DOHH2 (cell line): ENCODE measurements around the gene SLK.

Experiments
- H3F3A ChIP-seq: fragments of 200-600 bp; sonication (generic), shearing (Covaris generic); 2 replicates; pipeline ENCODE4 v1.6.0; 2016; ENCODE audit warnings: antibody characterized with exemption, mild to moderate bottlenecking; ENCODE audit not compliant: control insufficient read depth, insufficient read depth
- H3K27ac ChIP-seq: fragments of 200-600 bp; sonication (generic); 2 replicates; pipeline ENCODE4 v1.5.1; 2014; ENCODE audit warnings: low read depth, mild to moderate bottlenecking, low read length, moderate library complexity
- H3K27me3 ChIP-seq: fragments of 200-600 bp; sonication (generic); 2 replicates; pipeline ENCODE4 v1.6.1; 2014; ENCODE audit warnings: mild to moderate bottlenecking, low read length, mixed read lengths; ENCODE audit not compliant: control insufficient read depth
- H3K36me3 ChIP-seq: fragments of 200-600 bp; sonication (generic); 2 replicates; pipeline ENCODE4 v1.6.1; 2014; ENCODE audit warnings: mild to moderate bottlenecking, low read length, moderate library complexity, mixed read lengths; ENCODE audit not compliant: control insufficient read depth
- H3K4me1 ChIP-seq: fragments of 200-600 bp; sonication (generic); 2 replicates; pipeline ENCODE4 v1.6.1; 2014; ENCODE audit warnings: mild to moderate bottlenecking, low read length, mixed read lengths; ENCODE audit not compliant: control insufficient read depth
- H3K4me2 ChIP-seq: fragments of 200-600 bp; sonication (generic); 2 replicates; pipeline ENCODE4 v1.6.0; 2014; ENCODE audit warnings: mild to moderate bottlenecking, low read length, moderate library complexity
- H3K4me3 ChIP-seq: fragments of 200-600 bp; sonication (generic); 2 replicates; pipeline ENCODE4 v1.5.1; 2014; ENCODE audit warnings: mild to moderate bottlenecking, low read length, mixed read lengths
- H3K79me2 ChIP-seq: fragments of 200-600 bp; sonication (generic); 2 replicates; pipeline ENCODE4 v1.6.1; 2014; ENCODE audit warnings: mild to moderate bottlenecking, low read length, mixed read lengths; ENCODE audit not compliant: control insufficient read depth
- H3K9me2 ChIP-seq: fragments of 200-600 bp; sonication (generic); replicated peaks from 2 replicates; pipeline ENCODE4 v1.6.1; 2014; ENCODE audit warnings: mild to moderate bottlenecking, low read length, mixed read lengths; ENCODE audit not compliant: control insufficient read depth
- H3K9me3 ChIP-seq: fragments of 200-600 bp; sonication (generic); 2 replicates; pipeline ENCODE4 v1.6.1; 2014; ENCODE audit warnings: antibody characterized with exemption, low read length, mixed read lengths; ENCODE audit not compliant: control insufficient read depth, insufficient read depth
- H4K20me1 ChIP-seq: fragments of 200-600 bp; sonication (generic); 2 replicates; pipeline ENCODE4 v1.6.0; 2014; ENCODE audit warnings: low read depth, mild to moderate bottlenecking, antibody characterized with exemption, low read length, moderate library complexity; ENCODE audit not compliant: control insufficient read depth, insufficient read depth
- EZH2phosphoT487 ChIP-seq: fragments of 200-600 bp; sonication (generic); IDR thresholded peaks from 2 replicates; pipeline ENCODE4 v1.6.1; 2017; ENCODE audit warnings: borderline replicate concordance, mild to moderate bottlenecking, antibody characterized with exemption, low read length, moderate library complexity, mixed read lengths
- TF ChIP-seq, protein P1 (sequence below): fragments of 200-600 bp; sonication (generic); IDR thresholded peaks from one replicate; pipeline ENCODE4 v1.5.1; 2014; ENCODE audit warnings: antibody characterized with exemption, mild to moderate bottlenecking, low read depth, low read length; ENCODE audit not compliant: poor library complexity, severe bottlenecking

SLK gene

DNA sequence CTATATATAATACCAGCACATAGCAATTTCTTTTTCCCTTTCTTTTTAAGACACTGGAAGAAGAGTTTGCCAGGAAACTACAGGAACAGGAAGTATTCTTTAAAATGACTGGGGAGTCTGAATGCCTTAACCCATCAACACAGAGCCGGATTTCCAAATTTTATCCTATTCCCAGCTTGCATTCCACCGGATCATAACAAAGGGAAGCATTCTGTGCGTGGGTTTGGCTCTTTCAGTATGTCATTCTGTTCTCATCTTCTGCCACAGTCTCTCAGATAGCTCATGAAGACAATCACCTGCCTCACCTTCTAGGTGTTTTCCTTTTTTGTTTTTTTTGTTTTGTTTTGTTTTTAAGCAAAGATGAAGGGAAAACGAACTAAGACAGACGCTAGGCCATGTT lies 58.6 kb downstream of the SLK start:
- Histone ChIP-seq H3K9me2 (no peaks in the 10 kb centered on the region), H3K27ac (no peak overlapping the region), H3K79me2 (no peaks in the 10 kb centered on the region), H3K36me3 (peaks cover 54% of the 10 kb centered on the region), H3K4me3 (no peak overlapping the region), H3F3A (no peaks in the 10 kb centered on the region), H3K4me2 (no peak overlapping the region), H3K4me1 (no peaks in the 10 kb centered on the region), H3K9me3 (no peaks in the 10 kb centered on the region), H3K27me3 (no peaks in the 10 kb centered on the region), H4K20me1 (no peaks in the 10 kb centered on the region)
- no peak for TF ChIP-seq EZH2phosphoT487
- TF ChIP-seq, protein P1, sequence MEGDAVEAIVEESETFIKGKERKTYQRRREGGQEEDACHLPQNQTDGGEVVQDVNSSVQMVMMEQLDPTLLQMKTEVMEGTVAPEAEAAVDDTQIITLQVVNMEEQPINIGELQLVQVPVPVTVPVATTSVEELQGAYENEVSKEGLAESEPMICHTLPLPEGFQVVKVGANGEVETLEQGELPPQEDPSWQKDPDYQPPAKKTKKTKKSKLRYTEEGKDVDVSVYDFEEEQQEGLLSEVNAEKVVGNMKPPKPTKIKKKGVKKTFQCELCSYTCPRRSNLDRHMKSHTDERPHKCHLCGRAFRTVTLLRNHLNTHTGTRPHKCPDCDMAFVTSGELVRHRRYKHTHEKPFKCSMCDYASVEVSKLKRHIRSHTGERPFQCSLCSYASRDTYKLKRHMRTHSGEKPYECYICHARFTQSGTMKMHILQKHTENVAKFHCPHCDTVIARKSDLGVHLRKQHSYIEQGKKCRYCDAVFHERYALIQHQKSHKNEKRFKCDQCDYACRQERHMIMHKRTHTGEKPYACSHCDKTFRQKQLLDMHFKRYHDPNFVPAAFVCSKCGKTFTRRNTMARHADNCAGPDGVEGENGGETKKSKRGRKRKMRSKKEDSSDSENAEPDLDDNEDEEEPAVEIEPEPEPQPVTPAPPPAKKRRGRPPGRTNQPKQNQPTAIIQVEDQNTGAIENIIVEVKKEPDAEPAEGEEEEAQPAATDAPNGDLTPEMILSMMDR, result no peak

DNA sequence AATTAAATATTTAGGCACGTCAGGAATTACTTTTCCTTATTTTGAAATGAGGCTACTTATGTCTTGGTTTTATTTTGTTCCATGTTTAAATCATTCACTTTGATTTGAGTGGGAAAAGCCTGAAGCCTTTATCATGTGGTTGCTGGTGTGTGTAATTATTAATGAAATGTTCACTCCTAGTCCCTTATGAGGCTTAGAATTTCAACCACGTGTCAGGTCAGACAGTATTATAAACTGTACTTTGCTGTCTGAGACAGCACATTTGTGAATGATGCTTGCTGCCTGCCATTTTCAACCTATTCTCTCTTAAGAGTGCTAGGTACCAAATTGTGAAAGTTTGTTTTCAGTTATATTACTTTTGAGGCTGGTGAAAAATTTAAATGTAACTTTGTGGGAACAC lies 59.8 kb downstream of the SLK start:
- no peaks in the 10 kb centered on the region for H3K27me3 ChIP-seq
- H3K4me1 ChIP-seq, result no peaks in the 10 kb centered on the region
- no peaks in the 10 kb centered on the region for H4K20me1 ChIP-seq
- no peak overlapping the region for H3K27ac ChIP-seq
- H3K9me3 ChIP-seq, result no peaks in the 10 kb centered on the region
- no peaks in the 10 kb centered on the region for H3F3A ChIP-seq
- no peaks in the 10 kb centered on the region for H3K9me2 ChIP-seq
- H3K4me2 ChIP-seq, result no peak overlapping the region
- H3K4me3 ChIP-seq, result no peak overlapping the region
- H3K36me3 ChIP-seq, result peaks cover 42% of the 10 kb centered on the region
- no peaks in the 10 kb centered on the region for H3K79me2 ChIP-seq
- TF ChIP-seq, protein P1, result no peak
- no peak for TF ChIP-seq EZH2phosphoT487

DNA sequence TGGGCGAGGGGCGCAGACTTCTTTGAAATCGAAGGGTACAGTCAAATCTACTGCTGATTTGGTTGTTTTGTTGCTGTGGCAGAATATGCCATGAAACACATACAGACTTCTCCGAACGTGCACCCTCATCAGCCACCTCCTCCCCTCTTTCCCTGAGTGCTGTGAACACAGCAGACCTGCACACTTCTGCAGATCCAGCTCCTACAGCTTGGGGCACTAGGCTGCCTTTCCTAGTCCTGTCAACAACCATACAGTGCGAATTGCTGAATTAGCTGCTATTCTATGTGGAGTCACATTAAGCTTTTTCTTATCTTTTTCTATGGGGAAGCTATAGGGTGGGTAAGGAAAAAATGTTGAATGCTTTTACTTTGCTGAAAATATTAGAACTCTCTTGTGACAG lies 61.2 kb downstream of the SLK start:
- no peaks in the 10 kb centered on the region for H3K4me1 ChIP-seq
- H3K4me2 ChIP-seq, result no peak overlapping the region
- H3K36me3 ChIP-seq, result peaks cover 32% of the 10 kb centered on the region
- no peak for TF ChIP-seq EZH2phosphoT487
- TF ChIP-seq, protein P1, result peak; percentile 19
- H4K20me1 ChIP-seq, result no peaks in the 10 kb centered on the region
- H3F3A ChIP-seq, result no peaks in the 10 kb centered on the region
- H3K9me3 ChIP-seq, result no peaks in the 10 kb centered on the region
- H3K4me3 ChIP-seq, result no peak overlapping the region
- no peak overlapping the region for H3K27ac ChIP-seq
- H3K27me3 ChIP-seq, result no peaks in the 10 kb centered on the region
- no peaks in the 10 kb centered on the region for H3K9me2 ChIP-seq
- H3K79me2 ChIP-seq, result no peaks in the 10 kb centered on the region
